Activated CD8-positive, alpha-beta T cell treated with anti-CD3 and anti-CD28 coated beads for 36 hours (primary cell): Measurements from ENCODE around the gene PLSCR3. TPM values are rescaled to one million over a fixed set of nuclear protein-coding genes. Genes with fewer than 3 reads are reported as not detected.

ENCODE experiments used
- ATAC-seq: fragments of 200-7000 bp; cut with Tn5 transposase; one replicate; pipeline ENCODE4 v1.10.0; 2021; ENCODE audit warnings: mild to moderate bottlenecking, moderate library complexity
- CTCF ChIA-PET: fragments of 350-600 bp; sonication (Branson Sonifier 250); formaldehyde crosslinking; loops from one replicate; lab custom pipeline; 2021; ENCODE audit warnings: antibody characterized with exemption; lab: Charles Lee
- POLR2A ChIA-PET: fragments of 350-600 bp; sonication (Branson Sonifier 250); formaldehyde crosslinking; loops from one replicate; lab custom pipeline; 2021; ENCODE audit warnings: antibody characterized with exemption; lab: Charles Lee
- DNase-seq: peaks from one replicate; pipeline ENCODE4 v3.0.0-alpha.2; 2020
- H3K27ac Mint-ChIP-seq: one replicate; pipeline ENCODE4 v1.8.0; 2021; ENCODE audit warnings: mild to moderate bottlenecking, mixed read lengths
- H3K27me3 Mint-ChIP-seq: one replicate; pipeline ENCODE4 v1.8.0; 2021; ENCODE audit warnings: mixed read lengths
- H3K36me3 Mint-ChIP-seq: one replicate; pipeline ENCODE4 v1.8.0; 2021; ENCODE audit warnings: low read depth, mixed read lengths
- H3K4me1 Mint-ChIP-seq: one replicate; pipeline ENCODE4 v1.8.0; 2021; ENCODE audit warnings: low read depth, mixed read lengths
- H3K4me3 Mint-ChIP-seq: one replicate; pipeline ENCODE4 v1.8.0; 2021; ENCODE audit warnings: mild to moderate bottlenecking, moderate library complexity, mixed read lengths
- H3K9me3 Mint-ChIP-seq: one replicate; pipeline ENCODE4 v1.8.0; 2021; ENCODE audit warnings: mixed read lengths
- CTCF ChIP-seq: fragments of 200-600 bp; IDR thresholded peaks from one replicate; pipeline ENCODE4 v1.8.0; 2022; ENCODE audit warnings: antibody characterized with exemption, mild to moderate bottlenecking
- intact Hi-C: fragments of 100-400 bp; cut with micrococcal nuclease; formaldehyde crosslinking; loops from one replicate; pipeline ENCODE4 v1.10.0; 2022
- total RNA-seq, 2 experiments: library from RNA; stranded (reverse); gene quantifications; one replicate each; pipeline ENCODE4 v1.2.3, GENCODE V29; 2021

PLSCR3 gene
- total RNA-seq, 2 experiments from 2014 or later: 62.6 to 71.1 TPM

- Mint-ChIP-seq H3K4me1 (no peaks in the 10 kb centered on the region), H3K27ac (no peak overlapping the region), H3K9me3 (no peaks in the 10 kb centered on the region), H3K36me3 (no peaks in the 10 kb centered on the region), H3K27me3 (no peaks in the 10 kb centered on the region), H3K4me3 (no peak overlapping the region)
- DNase-seq: no peak
- ChIA-PET CTCF (interaction anchor here (1.0 kb wide), 1 partner anchor 70 kb away, joined by 4 read pairs; no protein-coding TSS in a partner anchor), POLR2A (interaction anchor here (1.0 kb wide), 1 partner anchor 13 kb away, joined by 3 read pairs; the partner anchor contains the start of gene FGF11)
- ATAC-seq: no peak
- intact Hi-C loops: no loop called here
- no peak for TF ChIP-seq CTCF
Observed at GRCh38 chr17:7426896-7427489, 32.7 kb upstream of the PLSCR3 start.

- Mint-ChIP-seq H3K36me3 (no peaks in the 10 kb centered on the region), H3K9me3 (no peaks in the 10 kb centered on the region), H3K27me3 (no peaks in the 10 kb centered on the region), H3K27ac (no peak overlapping the region), H3K4me1 (no peaks in the 10 kb centered on the region), H3K4me3 (no peak overlapping the region)
- ChIA-PET POLR2A (interaction anchor here (1.0 kb wide), 1 partner anchor 13 kb away, joined by 3 read pairs; the partner anchor contains the start of gene FGF11), CTCF (interaction anchor here (1.0 kb wide), 1 partner anchor 69 kb away, joined by 4 read pairs; no protein-coding TSS in a partner anchor)
- TF ChIP-seq CTCF: no peak
- intact Hi-C loops: no loop called here
- ATAC-seq: no peak
- DNase-seq: no peak
Observed at GRCh38 chr17:7426203-7426863, 32.0 kb upstream of the PLSCR3 start.

DNA sequence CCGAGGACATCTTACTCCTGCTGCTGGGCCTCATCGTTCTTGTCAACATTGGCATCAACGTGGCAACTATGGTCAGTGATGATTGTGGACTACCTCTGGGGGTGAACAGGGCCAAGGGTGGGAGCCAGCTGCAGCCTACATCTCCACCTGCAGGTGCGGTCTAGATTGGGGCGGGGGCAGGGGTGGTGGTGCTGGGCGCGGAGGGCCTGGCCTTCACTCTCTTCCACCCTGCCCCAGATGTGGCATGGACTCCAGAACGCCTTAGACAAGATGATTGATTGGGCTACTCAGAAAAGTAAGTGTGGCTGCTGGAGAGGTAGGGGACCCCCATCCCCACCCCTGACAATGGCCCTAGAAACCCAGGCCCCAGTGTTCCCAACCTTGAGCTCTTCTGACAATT lies 31.4 kb upstream of the PLSCR3 start:
- Mint-ChIP-seq H3K27me3 (no peaks in the 10 kb centered on the region), H3K27ac (no peak overlapping the region), H3K4me3 (no peak overlapping the region), H3K4me1 (no peaks in the 10 kb centered on the region), H3K36me3 (no peaks in the 10 kb centered on the region), H3K9me3 (no peaks in the 10 kb centered on the region)
- ChIA-PET CTCF (interaction anchor here (1.5 kb wide), 1 partner anchor 11 kb away, joined by 5 read pairs; no protein-coding TSS in a partner anchor), POLR2A (interaction anchor here (0.6 kb wide), 1 partner anchor 14 kb away, joined by 3 read pairs; no protein-coding TSS in a partner anchor)
- no peak for TF ChIP-seq CTCF
- no peak for ATAC-seq
- DNase-seq: no peak
- intact Hi-C loops: no loop called here

GRCh38 chr17:7425316-7425715 lies 31.0 kb upstream of the PLSCR3 start, which contains the start of gene SPEM2:
TSS of gene SPEM2 (plus strand) at chr17:7425616. CDS start at chr17:7425689, 73 bp downstream.
- no peak within 1 kb of the TSS for H3K27ac Mint-ChIP-seq
- H3K36me3 Mint-ChIP-seq: no peaks in the 10 kb centered on the region
- no peaks in the 10 kb centered on the region for H3K27me3 Mint-ChIP-seq
- ChIA-PET CTCF (interaction anchor here (1.5 kb wide), 1 partner anchor 11 kb away, joined by 5 read pairs; no protein-coding TSS in a partner anchor), POLR2A (interaction anchor here (0.6 to 1.2 kb wide), 2 partner anchors 14 to 16 kb away, joined by 3 to 4 read pairs; no protein-coding TSS in a partner anchor)
- intact Hi-C loops: no loop called here
- ATAC-seq (no peak), DNase-seq (no peak)
- H3K4me1 Mint-ChIP-seq: no peaks in the 10 kb centered on the region
- no peak for TF ChIP-seq CTCF
- no peaks in the 10 kb centered on the region for H3K9me3 Mint-ChIP-seq
- H3K4me3 Mint-ChIP-seq: no peak within 1 kb of the TSS
